ENCODE measurements around the gene PIK3R1. TPM values are rescaled to one million over a fixed set of nuclear protein-coding genes. Genes with fewer than 3 reads are reported as not detected.

The PIK3R1 gene
- total RNA-seq, 6 donors from 2014 or later: 52.3 to 112 (median 92.5) TPM

- 65 to 72% methylated on average over 2 of the region's 2 CpGs for WGBS, 2 donors
Observed at GRCh38 chr5:68178579-68178978, 37.0 kb upstream of the PIK3R1 start.

GRCh38 chr5:68180121-68181038 lies 35.2 kb upstream of the PIK3R1 start:
- Histone ChIP-seq H3K9me3 (no peaks in the 10 kb centered on the region), H3K27me3 (no peaks in the 10 kb centered on the region), H3K27ac (no peak overlapping the region), H3K4me1 (no peaks in the 10 kb centered on the region), H3K36me3 (no peaks in the 10 kb centered on the region), H3K4me3 (no peak overlapping the region)
- TF ChIP-seq POLR2AphosphoS5 (IDR thresholded peaks at IDR 0.05): no peak
- TF ChIP-seq POLR2A (IDR thresholded peaks at IDR 0.05): no peak
- no peak for TF ChIP-seq EP300 (IDR thresholded peaks at IDR 0.05)
- TF ChIP-seq CTCF (IDR thresholded peaks at IDR 0.05): no peak
- ATAC-seq (ENCODE audit: low FRiP score in 2 of 2): no peak
- DNase-seq: no peak

More at GRCh38 chr5:68178579-68178978, 37.0 kb upstream of the PIK3R1 start:
- Histone ChIP-seq H3K9me3 (no peaks in the 10 kb centered on the region), H3K4me1 (no peaks in the 10 kb centered on the region), H3K27ac (no peak overlapping the region), H3K36me3 (no peaks in the 10 kb centered on the region), H3K27me3 (no peaks in the 10 kb centered on the region), H3K4me3 (no peak overlapping the region)
- TF ChIP-seq POLR2A (IDR thresholded peaks at IDR 0.05): no peak
- no peak for TF ChIP-seq CTCF (IDR thresholded peaks at IDR 0.05)
- TF ChIP-seq POLR2AphosphoS5 (IDR thresholded peaks at IDR 0.05): no peak
- no peak for TF ChIP-seq EP300 (IDR thresholded peaks at IDR 0.05)
- no peak for DNase-seq
- no peak for ATAC-seq (ENCODE audit: low FRiP score in 2 of 2)

GRCh38 chr5:68181039-68181599 lies 34.4 kb upstream of the PIK3R1 start:
- TF ChIP-seq POLR2A (IDR thresholded peaks at IDR 0.05): no peak
- TF ChIP-seq POLR2AphosphoS5 (IDR thresholded peaks at IDR 0.05): no peak
- TF ChIP-seq EP300 (IDR thresholded peaks at IDR 0.05): no peak
- no peak for TF ChIP-seq CTCF (IDR thresholded peaks at IDR 0.05)
- DNase-seq: no peak
- H3K9me3 ChIP-seq: no peaks in the 10 kb centered on the region
- H3K4me3 ChIP-seq: no peak overlapping the region
- no peak for ATAC-seq (ENCODE audit: low FRiP score in 2 of 2)
- H3K36me3 ChIP-seq: no peaks in the 10 kb centered on the region
- no peaks in the 10 kb centered on the region for H3K27me3 ChIP-seq
- H3K4me1 ChIP-seq: no peaks in the 10 kb centered on the region
- no peak overlapping the region for H3K27ac ChIP-seq
- 91 to 97% methylated on average over 3 of the region's 3 CpGs for WGBS, 2 donors

- TF ChIP-seq POLR2AphosphoS5 (IDR thresholded peaks at IDR 0.05) (no peak), CTCF (IDR thresholded peaks at IDR 0.05) (no peak), POLR2A (IDR thresholded peaks at IDR 0.05) (no peak), EP300 (IDR thresholded peaks at IDR 0.05) (no peak)
- H3K36me3 ChIP-seq: no peaks in the 10 kb centered on the region
- H3K4me3 ChIP-seq: no peak overlapping the region
- no peaks in the 10 kb centered on the region for H3K27me3 ChIP-seq
- DNase-seq: no peak
- H3K4me1 ChIP-seq: peaks cover 0 to 4% (median 0%) of the 10 kb centered on the region in 4 donors
- H3K9me3 ChIP-seq: no peaks in the 10 kb centered on the region
- H3K27ac ChIP-seq: no peak overlapping the region
- ATAC-seq (ENCODE audit: low FRiP score in 2 of 2): no peak
- WGBS, 2 donors: 92 to 100% methylated on average over 2 of the region's 2 CpGs
Observed at GRCh38 chr5:68182094-68182493, 33.5 kb upstream of the PIK3R1 start.
